GM18508 (cell line): Measurements from ENCODE around the gene DMD.

Experiments
- ATAC-seq: cut with Tn5 transposase; IDR thresholded peaks from one replicate; pipeline ENCODE4 v1.9.1; 2021; ENCODE audit warnings: moderate number of reproducible peaks; ENCODE audit not compliant: insufficient read depth, unreplicated experiment

DMD gene

GRCh38 chrX:31291131-31291530, 1920.2 kb downstream of the DMD start:
- ATAC-seq: no peak

GRCh38 chrX:31287861-31288260, 1923.5 kb downstream of the DMD start:
- no peak for ATAC-seq

GRCh38 chrX:31280580-31280979, 1930.8 kb downstream of the DMD start:
- ATAC-seq: no peak

- no peak for ATAC-seq
These were observed 1932.0 kb downstream of the DMD start for GRCh38 chrX:31279359-31279758.

- ATAC-seq: no peak
These were observed 1938.9 kb downstream of the DMD start for GRCh38 chrX:31272472-31272775.

- ATAC-seq: no peak
These were observed 1939.5 kb downstream of the DMD start for GRCh38 chrX:31271615-31272471.

GRCh38 chrX:31269914-31270313, 1941.4 kb downstream of the DMD start:
- no peak for ATAC-seq

GRCh38 chrX:31268359-31268758, 1943.0 kb downstream of the DMD start:
- ATAC-seq: no peak

- peak; percentile 58 for ATAC-seq
These were observed 1944.9 kb downstream of the DMD start for GRCh38 chrX:31266203-31267076.

GRCh38 chrX:31265383-31265782, 1946.0 kb downstream of the DMD start:
- no peak for ATAC-seq

- no peak for ATAC-seq
These were observed 1951.0 kb downstream of the DMD start for GRCh38 chrX:31260351-31260750.

GRCh38 chrX:31258166-31258565, 1953.2 kb downstream of the DMD start:
- ATAC-seq: no peak

GRCh38 chrX:31255310-31256033, 1955.9 kb downstream of the DMD start:
- ATAC-seq: no peak

- no peak for ATAC-seq
These were observed 1959.2 kb downstream of the DMD start for GRCh38 chrX:31252133-31252532.

GRCh38 chrX:31251336-31251735, 1960.0 kb downstream of the DMD start:
- no peak for ATAC-seq

GRCh38 chrX:31245714-31246113, 1965.6 kb downstream of the DMD start:
- ATAC-seq: peak; percentile 87

- no peak for ATAC-seq
These were observed 1967.5 kb downstream of the DMD start for GRCh38 chrX:31243804-31244203.

- ATAC-seq: no peak
These were observed 1970.4 kb downstream of the DMD start for GRCh38 chrX:31240982-31241381.

GRCh38 chrX:31237189-31237588, 1974.2 kb downstream of the DMD start:
- ATAC-seq: peak; percentile 33

GRCh38 chrX:31236231-31236630, 1975.1 kb downstream of the DMD start:
- peak; percentile 49 for ATAC-seq
